Measurements from ENCODE around the gene UBE2D2.

DNA sequence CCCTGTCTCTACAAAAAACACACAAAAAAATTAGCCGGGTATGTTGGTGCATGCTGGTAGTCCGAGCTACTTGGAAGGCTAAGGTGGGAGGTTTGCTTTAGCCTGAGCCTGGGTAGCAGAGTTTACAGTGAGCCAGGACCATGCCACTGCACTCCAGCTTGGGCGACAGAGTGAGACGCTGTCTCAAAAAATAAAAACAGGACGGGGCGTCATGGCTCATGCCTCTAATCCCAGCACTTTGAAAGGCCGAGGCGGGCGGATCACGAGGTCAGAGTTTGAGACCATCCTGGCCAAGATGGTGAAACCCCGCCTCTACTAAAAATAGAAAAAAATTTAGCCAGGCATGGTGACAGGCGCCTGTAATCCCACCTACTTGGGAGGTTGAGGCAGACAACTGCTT, 40.3 kb downstream of the UBE2D2 start:
- TF ChIP-seq, protein P1, sequence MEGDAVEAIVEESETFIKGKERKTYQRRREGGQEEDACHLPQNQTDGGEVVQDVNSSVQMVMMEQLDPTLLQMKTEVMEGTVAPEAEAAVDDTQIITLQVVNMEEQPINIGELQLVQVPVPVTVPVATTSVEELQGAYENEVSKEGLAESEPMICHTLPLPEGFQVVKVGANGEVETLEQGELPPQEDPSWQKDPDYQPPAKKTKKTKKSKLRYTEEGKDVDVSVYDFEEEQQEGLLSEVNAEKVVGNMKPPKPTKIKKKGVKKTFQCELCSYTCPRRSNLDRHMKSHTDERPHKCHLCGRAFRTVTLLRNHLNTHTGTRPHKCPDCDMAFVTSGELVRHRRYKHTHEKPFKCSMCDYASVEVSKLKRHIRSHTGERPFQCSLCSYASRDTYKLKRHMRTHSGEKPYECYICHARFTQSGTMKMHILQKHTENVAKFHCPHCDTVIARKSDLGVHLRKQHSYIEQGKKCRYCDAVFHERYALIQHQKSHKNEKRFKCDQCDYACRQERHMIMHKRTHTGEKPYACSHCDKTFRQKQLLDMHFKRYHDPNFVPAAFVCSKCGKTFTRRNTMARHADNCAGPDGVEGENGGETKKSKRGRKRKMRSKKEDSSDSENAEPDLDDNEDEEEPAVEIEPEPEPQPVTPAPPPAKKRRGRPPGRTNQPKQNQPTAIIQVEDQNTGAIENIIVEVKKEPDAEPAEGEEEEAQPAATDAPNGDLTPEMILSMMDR (IDR thresholded peaks at IDR 0.05 in 4 of 5, conservative IDR thresholded peaks at IDR 0.05 in 1 of 5): no peak
- peak in 1 of 2 donors; percentile 19 for TF ChIP-seq POLR2A (IDR thresholded peaks at IDR 0.05)

Measured in gastrocnemius medialis (tissue), 4 donors.